HEK293 (cell line): ENCODE measurements around the gene BRI3BP.
A peak's percentile ranks its signal among the peaks of the same experiment; 100 is the strongest.

Experiments
- CTCF ChIA-PET: fragments of 350-600 bp; formaldehyde crosslinking; extraction: SDS; loops from one replicate; lab custom pipeline; 2021; ENCODE audit warnings: antibody characterized with exemption; lab: Yijun Ruan, JAX
- POLR2A ChIA-PET: fragments of 300-600 bp; formaldehyde crosslinking; extraction: SDS; loops from one replicate; lab custom pipeline; 2020; ENCODE audit warnings: antibody characterized with exemption, inconsistent platforms; lab: Yijun Ruan, JAX
- H3K27ac ChIP-seq: fragments of 200-500 bp; sonication (Bioruptor generic); 2 replicates; pipeline ENCODE4 v1.5.1; 2014; ENCODE audit warnings: low read depth, low read length, control low read depth, inconsistent platforms; ENCODE audit errors: extremely low read depth
- H3K36me3 ChIP-seq, 2 experiments: fragments of 200-500 bp in 1 of 2; sonication (Bioruptor generic) in 1 of 2; 1 replicate in 1 of 2; 2 replicates in 1 of 2; pipeline ENCODE4 v1.5.1; 2014 to 2017; ENCODE audit warnings: inconsistent platforms in 2 of 2, low read length in 2 of 2; ENCODE audit not compliant: control insufficient read depth in 2 of 2, insufficient read depth in 1 of 2
- H3K4me1 ChIP-seq: fragments of 200-500 bp; sonication (Bioruptor generic); 2 replicates; pipeline ENCODE4 v1.5.1; 2014; ENCODE audit warnings: mild to moderate bottlenecking, low read length, inconsistent platforms; ENCODE audit not compliant: control insufficient read depth, insufficient read depth
- H3K4me3 ChIP-seq: 2 replicates; pipeline ENCODE4 v1.5.1; 2011; ENCODE audit warnings: low read depth, mild to moderate bottlenecking, control low read depth, low read length, moderate library complexity
- H3K9me3 ChIP-seq: fragments of 200-500 bp; sonication (Bioruptor generic); 2 replicates; pipeline ENCODE4 v1.5.1; 2014; ENCODE audit warnings: low read depth, low read length, inconsistent platforms; ENCODE audit not compliant: control insufficient read depth, insufficient read depth
- AEBP2 ChIP-seq: fragments of 450-650 bp; formaldehyde crosslinking; IDR thresholded peaks from 2 replicates; pipeline ENCODE4 v1.5.1; 2016; ENCODE audit warnings: missing biosample characterization, missing genetic modification characterization, borderline replicate concordance
- BCL11A ChIP-seq: fragments of 450-650 bp; formaldehyde crosslinking; IDR thresholded peaks from 2 replicates; pipeline ENCODE4 v1.5.1; 2016; ENCODE audit warnings: low read depth, missing biosample characterization, missing genetic modification characterization
- MYNN ChIP-seq: fragments of 450-650 bp; formaldehyde crosslinking; IDR thresholded peaks from 2 replicates; pipeline ENCODE4 v1.5.1; 2016; ENCODE audit warnings: missing biosample characterization, missing genetic modification characterization, borderline replicate concordance
- SCRT2 ChIP-seq: fragments of 450-650 bp; formaldehyde crosslinking; IDR thresholded peaks from 2 replicates; pipeline ENCODE4 v1.5.1; 2016; ENCODE audit warnings: missing biosample characterization, missing genetic modification characterization
- TRIM28 ChIP-seq: IDR thresholded peaks from 2 replicates; pipeline ENCODE4 v1.6.1; 2011; ENCODE audit warnings: low read length, control low read depth, borderline replicate concordance
- ZBTB44 ChIP-seq: fragments of 450-650 bp; IDR thresholded peaks from 2 replicates; pipeline ENCODE4 v1.5.1; 2018; ENCODE audit warnings: missing biosample characterization, mild to moderate bottlenecking, missing genetic modification characterization
- ZEB2 ChIP-seq: fragments of 450-650 bp; formaldehyde crosslinking; IDR thresholded peaks from 2 replicates; pipeline ENCODE4 v1.5.1; 2016; ENCODE audit warnings: missing biosample characterization, missing genetic modification characterization
- ZNF174 ChIP-seq: fragments of 450-650 bp; formaldehyde crosslinking; IDR thresholded peaks from 2 replicates; pipeline ENCODE4 v1.5.0; 2017; ENCODE audit warnings: missing biosample characterization, mild to moderate bottlenecking, missing genetic modification characterization
- ZNF19 ChIP-seq: fragments of 450-650 bp; formaldehyde crosslinking; IDR thresholded peaks from 2 replicates; pipeline ENCODE4; 2016; ENCODE audit warnings: missing biosample characterization, missing genetic modification characterization, low read depth
- ZNF248 ChIP-seq: fragments of 450-650 bp; formaldehyde crosslinking; IDR thresholded peaks from 2 replicates; pipeline ENCODE4 v1.5.1; 2017; ENCODE audit warnings: missing biosample characterization, missing genetic modification characterization
- ZNF292 ChIP-seq: fragments of 450-650 bp; formaldehyde crosslinking; IDR thresholded peaks from 2 replicates; pipeline ENCODE4 v1.5.1; 2016; ENCODE audit warnings: low read depth, missing biosample characterization, missing genetic modification characterization, borderline replicate concordance
- ZNF324 ChIP-seq: fragments of 450-650 bp; formaldehyde crosslinking; IDR thresholded peaks from 2 replicates; pipeline ENCODE4 v1.5.1; 2016; ENCODE audit warnings: missing biosample characterization, missing genetic modification characterization
- ZNF350 ChIP-seq: fragments of 450-650 bp; formaldehyde crosslinking; IDR thresholded peaks from 2 replicates; pipeline ENCODE4 v1.5.0; 2017; ENCODE audit warnings: missing biosample characterization, mild to moderate bottlenecking, missing genetic modification characterization
- ZNF449 ChIP-seq: fragments of 450-650 bp; formaldehyde crosslinking; IDR thresholded peaks from 2 replicates; pipeline ENCODE4 v1.5.1; 2017; ENCODE audit warnings: missing biosample characterization, mild to moderate bottlenecking, missing genetic modification characterization, moderate library complexity
- ZNF473 ChIP-seq: fragments of 450-650 bp; formaldehyde crosslinking; IDR thresholded peaks from 2 replicates; pipeline ENCODE4 v1.5.1; 2017; ENCODE audit warnings: missing biosample characterization, missing genetic modification characterization
- ZNF558 ChIP-seq: fragments of 450-650 bp; formaldehyde crosslinking; IDR thresholded peaks from 2 replicates; pipeline ENCODE4 v1.5.1; 2016; ENCODE audit warnings: missing biosample characterization, missing genetic modification characterization
- ZNF670 ChIP-seq: fragments of 450-650 bp; formaldehyde crosslinking; IDR thresholded peaks from 2 replicates; pipeline ENCODE4 v1.5.1; 2016; ENCODE audit warnings: missing biosample characterization, missing genetic modification characterization, low read depth
- ZNF777 ChIP-seq: fragments of 450-650 bp; formaldehyde crosslinking; IDR thresholded peaks from 2 replicates; pipeline ENCODE4 v1.5.1; 2017; ENCODE audit warnings: missing biosample characterization, missing genetic modification characterization, borderline replicate concordance
- ZSCAN16 ChIP-seq: fragments of 450-650 bp; formaldehyde crosslinking; IDR thresholded peaks from 2 replicates; pipeline ENCODE4 v1.5.1; 2016; ENCODE audit warnings: missing biosample characterization, missing genetic modification characterization
- TF ChIP-seq, protein P1 (sequence below): fragments of 450-650 bp; formaldehyde crosslinking; IDR thresholded peaks from 2 replicates; pipeline ENCODE4 v1.5.1; 2016; ENCODE audit warnings: missing biosample characterization, missing genetic modification characterization
- TF ChIP-seq, protein P2 (sequence below): fragments of 450-650 bp; formaldehyde crosslinking; IDR thresholded peaks from 2 replicates; pipeline ENCODE4 v1.5.1; 2016; ENCODE audit warnings: missing biosample characterization, missing genetic modification characterization, borderline replicate concordance

Gene BRI3BP

GRCh38 chr12:125049093-125049458, 55.6 kb downstream of the BRI3BP start:
- TF ChIP-seq ZNF558 (no peak), ZBTB44 (tag by site-specific recombination) (no peak), AEBP2 (tag by site-specific recombination) (no peak), ZNF350 (tag by site-specific recombination) (no peak), ZEB2 (tag by site-specific recombination) (no peak), ZNF19 (tag by site-specific recombination) (no peak), MYNN (tag by site-specific recombination) (no peak), SCRT2 (no peak), TRIM28 (no peak), ZNF324 (no peak), ZNF292 (tag by site-specific recombination) (no peak), ZNF473 (no peak), ZSCAN16 (no peak), ZNF449 (tag by site-specific recombination) (no peak), ZNF670 (tag by site-specific recombination) (no peak), ZNF248 (tag by site-specific recombination) (no peak), ZNF174 (no peak)
- TF ChIP-seq, protein P1, sequence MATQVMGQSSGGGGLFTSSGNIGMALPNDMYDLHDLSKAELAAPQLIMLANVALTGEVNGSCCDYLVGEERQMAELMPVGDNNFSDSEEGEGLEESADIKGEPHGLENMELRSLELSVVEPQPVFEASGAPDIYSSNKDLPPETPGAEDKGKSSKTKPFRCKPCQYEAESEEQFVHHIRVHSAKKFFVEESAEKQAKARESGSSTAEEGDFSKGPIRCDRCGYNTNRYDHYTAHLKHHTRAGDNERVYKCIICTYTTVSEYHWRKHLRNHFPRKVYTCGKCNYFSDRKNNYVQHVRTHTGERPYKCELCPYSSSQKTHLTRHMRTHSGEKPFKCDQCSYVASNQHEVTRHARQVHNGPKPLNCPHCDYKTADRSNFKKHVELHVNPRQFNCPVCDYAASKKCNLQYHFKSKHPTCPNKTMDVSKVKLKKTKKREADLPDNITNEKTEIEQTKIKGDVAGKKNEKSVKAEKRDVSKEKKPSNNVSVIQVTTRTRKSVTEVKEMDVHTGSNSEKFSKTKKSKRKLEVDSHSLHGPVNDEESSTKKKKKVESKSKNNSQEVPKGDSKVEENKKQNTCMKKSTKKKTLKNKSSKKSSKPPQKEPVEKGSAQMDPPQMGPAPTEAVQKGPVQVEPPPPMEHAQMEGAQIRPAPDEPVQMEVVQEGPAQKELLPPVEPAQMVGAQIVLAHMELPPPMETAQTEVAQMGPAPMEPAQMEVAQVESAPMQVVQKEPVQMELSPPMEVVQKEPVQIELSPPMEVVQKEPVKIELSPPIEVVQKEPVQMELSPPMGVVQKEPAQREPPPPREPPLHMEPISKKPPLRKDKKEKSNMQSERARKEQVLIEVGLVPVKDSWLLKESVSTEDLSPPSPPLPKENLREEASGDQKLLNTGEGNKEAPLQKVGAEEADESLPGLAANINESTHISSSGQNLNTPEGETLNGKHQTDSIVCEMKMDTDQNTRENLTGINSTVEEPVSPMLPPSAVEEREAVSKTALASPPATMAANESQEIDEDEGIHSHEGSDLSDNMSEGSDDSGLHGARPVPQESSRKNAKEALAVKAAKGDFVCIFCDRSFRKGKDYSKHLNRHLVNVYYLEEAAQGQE (tag by site-specific recombination), result no peak
- H3K36me3 ChIP-seq, result no peaks in the 10 kb centered on the region; a peak in 1 of 3 replicates
- H3K4me3 ChIP-seq, result peak overlapping the region; percentile 43
- POLR2A ChIA-PET, result interaction anchor here (0.5 to 1.6 kb wide), 7 partner anchors 10 to 1135 kb away, joined by 3 to 23 read pairs (median 5); partner anchors contain the start of genes AACS and UBC
- CTCF ChIA-PET, result interaction anchor here (0.6 to 1.2 kb wide), 3 partner anchors 17 to 260 kb away, joined by 3 read pairs; no protein-coding TSS in a partner anchor
- H3K4me1 ChIP-seq, result no peaks in the 10 kb centered on the region
- peak overlapping the region; percentile 1; the same call in 1 of the 2 replicates for H3K27ac ChIP-seq
- H3K9me3 ChIP-seq, result no peaks in the 10 kb centered on the region

GRCh38 chr12:125050446-125050845, 57.0 kb downstream of the BRI3BP start:
- no peaks in the 10 kb centered on the region; a peak in 1 of 3 replicates for H3K36me3 ChIP-seq
- H3K9me3 ChIP-seq, result no peaks in the 10 kb centered on the region
- no peak overlapping the region for H3K27ac ChIP-seq
- ChIA-PET CTCF (interaction anchor here (1.4 kb wide), 1 partner anchor 14 kb away, joined by 6 read pairs; no protein-coding TSS in a partner anchor), POLR2A (interaction anchor here (1.3 to 1.6 kb wide), 3 partner anchors 12 to 14 kb away, joined by 3 to 23 read pairs (median 5); partner anchors contain the start of gene AACS)
- no peaks in the 10 kb centered on the region for H3K4me1 ChIP-seq
- H3K4me3 ChIP-seq, result no peak overlapping the region
- no peak for TF ChIP-seq ZNF777
- TF ChIP-seq BCL11A (tag by site-specific recombination), result no peak
- TF ChIP-seq, protein P2, sequence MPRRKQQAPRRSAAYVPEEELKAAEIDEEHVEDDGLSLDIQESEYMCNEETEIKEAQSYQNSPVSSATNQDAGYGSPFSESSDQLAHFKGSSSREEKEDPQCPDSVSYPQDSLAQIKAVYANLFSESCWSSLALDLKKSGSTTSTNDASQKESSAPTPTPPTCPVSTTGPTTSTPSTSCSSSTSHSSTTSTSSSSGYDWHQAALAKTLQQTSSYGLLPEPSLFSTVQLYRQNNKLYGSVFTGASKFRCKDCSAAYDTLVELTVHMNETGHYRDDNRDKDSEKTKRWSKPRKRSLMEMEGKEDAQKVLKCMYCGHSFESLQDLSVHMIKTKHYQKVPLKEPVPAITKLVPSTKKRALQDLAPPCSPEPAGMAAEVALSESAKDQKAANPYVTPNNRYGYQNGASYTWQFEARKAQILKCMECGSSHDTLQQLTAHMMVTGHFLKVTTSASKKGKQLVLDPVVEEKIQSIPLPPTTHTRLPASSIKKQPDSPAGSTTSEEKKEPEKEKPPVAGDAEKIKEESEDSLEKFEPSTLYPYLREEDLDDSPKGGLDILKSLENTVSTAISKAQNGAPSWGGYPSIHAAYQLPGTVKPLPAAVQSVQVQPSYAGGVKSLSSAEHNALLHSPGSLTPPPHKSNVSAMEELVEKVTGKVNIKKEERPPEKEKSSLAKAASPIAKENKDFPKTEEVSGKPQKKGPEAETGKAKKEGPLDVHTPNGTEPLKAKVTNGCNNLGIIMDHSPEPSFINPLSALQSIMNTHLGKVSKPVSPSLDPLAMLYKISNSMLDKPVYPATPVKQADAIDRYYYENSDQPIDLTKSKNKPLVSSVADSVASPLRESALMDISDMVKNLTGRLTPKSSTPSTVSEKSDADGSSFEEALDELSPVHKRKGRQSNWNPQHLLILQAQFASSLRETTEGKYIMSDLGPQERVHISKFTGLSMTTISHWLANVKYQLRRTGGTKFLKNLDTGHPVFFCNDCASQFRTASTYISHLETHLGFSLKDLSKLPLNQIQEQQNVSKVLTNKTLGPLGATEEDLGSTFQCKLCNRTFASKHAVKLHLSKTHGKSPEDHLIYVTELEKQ (tag by site-specific recombination), result no peak
